Panc1 (cell line): Measurements from ENCODE around the gene FBXO15.

Experiments used
- CTCF ChIP-seq: fragments of 450-650 bp; IDR thresholded peaks from 2 replicates; pipeline ENCODE4 v1.5.1; 2017; ENCODE audit warnings: mild to moderate bottlenecking
- SIN3A ChIP-seq: IDR thresholded peaks from 2 replicates; pipeline ENCODE4 v1.6.1; 2012; ENCODE audit warnings: low read depth, mild to moderate bottlenecking, low read length, moderate library complexity, borderline replicate concordance; ENCODE audit not compliant: insufficient read depth

GRCh38 chr18:74108460-74108859 lies 39.2 kb downstream of the FBXO15 start:
- no peak for TF ChIP-seq CTCF
- no peak for TF ChIP-seq SIN3A
